ENCODE results near the gene SERPINB1. TPM values are rescaled to one million over a fixed set of nuclear protein-coding genes. Genes with fewer than 3 reads are reported as not detected.

SERPINB1 gene
- total RNA-seq, 2 donors from 2014 or later = 135 to 173 TPM

DNA sequence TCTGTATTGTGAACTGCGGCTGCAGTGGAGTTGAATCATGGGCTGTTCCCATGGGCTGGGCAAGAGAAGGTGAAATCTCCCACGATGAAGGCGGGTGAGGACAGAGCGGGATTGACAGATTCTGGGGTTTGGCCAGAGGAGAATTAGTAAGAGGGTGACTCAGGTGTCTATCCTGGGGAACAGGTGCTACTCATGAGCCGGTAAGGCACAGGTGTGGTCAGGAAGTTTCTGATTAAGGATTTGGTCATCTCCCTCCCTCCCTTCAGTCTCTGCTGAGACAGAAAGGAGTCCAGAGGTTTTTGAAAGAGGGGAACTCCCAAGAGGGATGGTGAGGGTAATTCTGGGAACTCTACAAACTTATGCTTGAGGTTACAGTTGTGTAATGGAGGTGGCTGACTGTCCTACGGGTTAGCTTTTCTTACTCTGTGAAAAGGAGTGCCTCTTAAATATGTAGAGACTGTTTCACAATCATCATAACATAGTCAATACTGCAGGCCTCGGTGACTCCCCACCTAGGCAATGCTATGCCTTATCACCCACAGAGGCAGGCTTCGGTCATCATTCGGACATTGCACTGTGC is 31.5 kb downstream of the SERPINB1 start:
- Histone ChIP-seq H3K4me3 (no peak overlapping the region), H3K36me3 (no peaks in the 10 kb centered on the region), H3K27me3 (no peaks in the 10 kb centered on the region), H3K9ac (ENCODE audit: low read depth in 2 of 2, low read length in 2 of 2) (peak overlapping the region in 1 of 2 donors; percentile 43), H3K27ac (peak overlapping the region; percentile 48), H3K4me1 (peaks cover 3% of the 10 kb centered on the region), H3K9me3 (no peaks in the 10 kb centered on the region)
- TF ChIP-seq, protein P1, sequence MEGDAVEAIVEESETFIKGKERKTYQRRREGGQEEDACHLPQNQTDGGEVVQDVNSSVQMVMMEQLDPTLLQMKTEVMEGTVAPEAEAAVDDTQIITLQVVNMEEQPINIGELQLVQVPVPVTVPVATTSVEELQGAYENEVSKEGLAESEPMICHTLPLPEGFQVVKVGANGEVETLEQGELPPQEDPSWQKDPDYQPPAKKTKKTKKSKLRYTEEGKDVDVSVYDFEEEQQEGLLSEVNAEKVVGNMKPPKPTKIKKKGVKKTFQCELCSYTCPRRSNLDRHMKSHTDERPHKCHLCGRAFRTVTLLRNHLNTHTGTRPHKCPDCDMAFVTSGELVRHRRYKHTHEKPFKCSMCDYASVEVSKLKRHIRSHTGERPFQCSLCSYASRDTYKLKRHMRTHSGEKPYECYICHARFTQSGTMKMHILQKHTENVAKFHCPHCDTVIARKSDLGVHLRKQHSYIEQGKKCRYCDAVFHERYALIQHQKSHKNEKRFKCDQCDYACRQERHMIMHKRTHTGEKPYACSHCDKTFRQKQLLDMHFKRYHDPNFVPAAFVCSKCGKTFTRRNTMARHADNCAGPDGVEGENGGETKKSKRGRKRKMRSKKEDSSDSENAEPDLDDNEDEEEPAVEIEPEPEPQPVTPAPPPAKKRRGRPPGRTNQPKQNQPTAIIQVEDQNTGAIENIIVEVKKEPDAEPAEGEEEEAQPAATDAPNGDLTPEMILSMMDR (IDR thresholded peaks at IDR 0.05) = no peak
- DNase-seq = peak; percentile 59
- intact Hi-C loops (cut with DNase I) = no loop called here

DNA sequence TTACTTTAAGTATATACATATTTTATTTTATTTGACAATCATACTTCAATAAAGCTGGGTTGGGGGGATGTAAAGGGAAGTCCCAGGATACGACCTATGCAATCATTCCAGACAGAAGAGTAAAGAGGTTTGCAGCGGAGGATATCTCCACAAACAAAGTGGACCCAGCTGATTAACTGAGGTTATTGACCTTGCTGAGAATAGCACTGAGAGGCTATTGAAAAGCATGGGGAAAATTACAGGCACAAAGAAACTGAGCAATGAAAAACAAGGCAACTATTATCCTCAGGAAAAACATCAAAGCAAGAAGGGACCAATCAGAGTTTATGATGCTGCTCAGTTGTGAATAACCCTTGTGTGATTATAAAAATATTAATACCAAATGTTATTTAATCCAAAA is 32.6 kb downstream of the SERPINB1 start:
- TF ChIP-seq, protein P1 (IDR thresholded peaks at IDR 0.05) = no peak
- peak; percentile 10 for DNase-seq
- intact Hi-C loops (cut with DNase I) = no loop called here
- no peaks in the 10 kb centered on the region for H3K27me3 ChIP-seq
- H3K27ac ChIP-seq = peak overlapping the region; percentile 48
- no peaks in the 10 kb centered on the region for H3K36me3 ChIP-seq
- no peak overlapping the region for H3K9ac ChIP-seq (ENCODE audit: low read depth in 2 of 2, low read length in 2 of 2)
- no peak overlapping the region for H3K4me3 ChIP-seq
- no peaks in the 10 kb centered on the region for H3K9me3 ChIP-seq
- peaks cover 3% of the 10 kb centered on the region for H3K4me1 ChIP-seq

DNA sequence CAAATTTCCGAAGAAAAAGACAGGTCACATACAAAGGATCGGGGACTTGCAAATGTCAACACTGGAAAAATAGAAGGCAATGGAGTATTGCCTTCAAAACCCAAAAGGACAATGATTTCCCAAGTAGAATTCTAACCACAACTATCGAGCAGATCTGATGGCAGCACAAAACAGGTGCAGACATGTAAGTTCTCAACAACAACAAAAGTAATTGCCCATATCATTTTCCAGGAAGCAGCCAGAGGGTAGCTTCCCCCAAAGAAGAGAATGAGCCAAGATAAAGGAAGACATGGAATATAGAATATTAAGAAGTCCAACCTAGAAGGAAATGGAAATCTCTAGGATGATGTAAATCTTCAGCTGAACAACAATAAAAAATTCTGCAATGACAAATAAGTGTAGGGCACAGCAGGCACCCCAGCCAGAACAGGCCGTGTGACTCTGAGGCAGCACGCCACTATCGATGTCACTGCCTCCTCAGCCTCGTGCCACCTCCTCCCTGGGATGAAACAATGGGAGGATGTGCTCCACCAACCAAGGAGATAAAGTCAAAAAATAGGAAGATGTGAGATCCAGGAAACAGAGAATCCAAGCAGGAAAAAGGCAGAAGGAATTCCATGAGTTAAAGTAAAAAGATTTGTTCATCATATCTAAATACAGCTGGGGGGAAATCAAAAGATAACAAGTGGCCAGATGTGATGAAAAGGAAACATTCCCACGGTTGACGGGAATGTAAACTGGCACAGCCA is 34.1 kb downstream of the SERPINB1 start:
- Histone ChIP-seq H3K9me3 (no peaks in the 10 kb centered on the region), H3K36me3 (no peaks in the 10 kb centered on the region), H3K27me3 (no peaks in the 10 kb centered on the region), H3K4me1 (peaks cover 3% of the 10 kb centered on the region), H3K4me3 (no peak overlapping the region), H3K27ac (no peak overlapping the region), H3K9ac (ENCODE audit: low read depth in 2 of 2, low read length in 2 of 2) (no peak overlapping the region)
- peak; percentile 21 for DNase-seq
- intact Hi-C loops (cut with DNase I) = no loop called here
- TF ChIP-seq, protein P1 (IDR thresholded peaks at IDR 0.05) = no peak

DNA sequence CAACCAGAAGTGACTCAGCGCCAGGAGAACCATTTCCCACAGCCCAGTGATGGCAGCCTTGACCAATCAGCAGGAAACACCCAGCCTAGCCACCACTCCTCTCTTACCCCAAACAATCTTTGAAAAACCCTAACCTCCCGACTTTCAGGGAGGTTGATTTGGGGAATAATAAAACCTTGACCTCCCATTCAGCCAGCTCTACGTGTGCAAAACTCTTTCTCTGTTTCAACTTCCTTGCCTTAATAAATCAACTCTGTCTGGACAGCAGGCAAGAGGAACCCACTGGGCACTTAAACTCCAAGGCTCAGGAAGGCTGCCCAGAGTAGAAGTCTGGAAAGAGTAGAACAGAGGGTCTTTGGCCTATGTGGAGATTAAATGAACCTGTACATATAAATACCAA is 35.0 kb downstream of the SERPINB1 start:
- Histone ChIP-seq H3K27me3 (no peaks in the 10 kb centered on the region), H3K9ac (ENCODE audit: low read depth in 2 of 2, low read length in 2 of 2) (no peak overlapping the region), H3K36me3 (no peaks in the 10 kb centered on the region), H3K27ac (no peak overlapping the region), H3K4me1 (peaks cover 3% of the 10 kb centered on the region), H3K4me3 (no peak overlapping the region), H3K9me3 (no peaks in the 10 kb centered on the region)
- intact Hi-C loops (cut with DNase I) = no loop called here
- TF ChIP-seq, protein P1 (IDR thresholded peaks at IDR 0.05) = no peak
- peak; percentile 4 for DNase-seq

DNA sequence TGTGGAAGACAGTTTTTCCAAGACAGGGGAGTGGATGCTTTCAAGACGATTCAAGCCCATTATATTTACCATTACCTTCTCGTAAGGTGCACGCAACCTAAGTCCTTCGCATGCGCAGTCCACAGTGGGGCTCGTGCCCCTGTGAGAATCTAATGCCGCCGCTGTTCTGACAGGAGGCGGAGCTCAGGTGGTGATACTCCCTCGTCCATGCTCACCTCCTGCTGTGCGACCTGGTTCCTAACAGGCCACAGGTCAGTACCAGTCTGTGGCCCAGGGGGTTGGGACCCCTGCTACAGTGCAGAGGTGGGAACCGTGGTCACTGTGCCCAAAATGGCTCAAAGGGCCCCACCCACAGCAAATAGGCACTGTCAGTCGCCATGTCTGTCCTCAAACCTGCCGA is 36.6 kb downstream of the SERPINB1 start:
- Histone ChIP-seq H3K4me1 (peaks cover 3% of the 10 kb centered on the region), H3K27ac (no peak overlapping the region), H3K4me3 (no peak overlapping the region), H3K9me3 (no peaks in the 10 kb centered on the region), H3K36me3 (no peaks in the 10 kb centered on the region), H3K27me3 (no peaks in the 10 kb centered on the region), H3K9ac (ENCODE audit: low read depth in 2 of 2, low read length in 2 of 2) (no peak overlapping the region)
- no peak for DNase-seq
- TF ChIP-seq, protein P1 (IDR thresholded peaks at IDR 0.05) = no peak
- intact Hi-C loops (cut with DNase I) = no loop called here
